Activated CD8-positive, alpha-beta memory T cell treated with anti-CD3 and anti-CD28 coated beads, Interleukin-2, amount 50 U/mL, for 24 hours (primary cell): ENCODE measurements around the gene KBTBD4.
"Not testable (repeated sequence)": the region's sequence is repeated elsewhere in the genome, so short reads cannot be mapped to it uniquely, and the experiment has no call there.

ENCODE experiments used
- DNase-seq: peaks from one replicate; pipeline ENCODE4 v3.0.0-alpha.2; 2020; ENCODE audit errors: extremely low read depth

The KBTBD4 gene

DNA sequence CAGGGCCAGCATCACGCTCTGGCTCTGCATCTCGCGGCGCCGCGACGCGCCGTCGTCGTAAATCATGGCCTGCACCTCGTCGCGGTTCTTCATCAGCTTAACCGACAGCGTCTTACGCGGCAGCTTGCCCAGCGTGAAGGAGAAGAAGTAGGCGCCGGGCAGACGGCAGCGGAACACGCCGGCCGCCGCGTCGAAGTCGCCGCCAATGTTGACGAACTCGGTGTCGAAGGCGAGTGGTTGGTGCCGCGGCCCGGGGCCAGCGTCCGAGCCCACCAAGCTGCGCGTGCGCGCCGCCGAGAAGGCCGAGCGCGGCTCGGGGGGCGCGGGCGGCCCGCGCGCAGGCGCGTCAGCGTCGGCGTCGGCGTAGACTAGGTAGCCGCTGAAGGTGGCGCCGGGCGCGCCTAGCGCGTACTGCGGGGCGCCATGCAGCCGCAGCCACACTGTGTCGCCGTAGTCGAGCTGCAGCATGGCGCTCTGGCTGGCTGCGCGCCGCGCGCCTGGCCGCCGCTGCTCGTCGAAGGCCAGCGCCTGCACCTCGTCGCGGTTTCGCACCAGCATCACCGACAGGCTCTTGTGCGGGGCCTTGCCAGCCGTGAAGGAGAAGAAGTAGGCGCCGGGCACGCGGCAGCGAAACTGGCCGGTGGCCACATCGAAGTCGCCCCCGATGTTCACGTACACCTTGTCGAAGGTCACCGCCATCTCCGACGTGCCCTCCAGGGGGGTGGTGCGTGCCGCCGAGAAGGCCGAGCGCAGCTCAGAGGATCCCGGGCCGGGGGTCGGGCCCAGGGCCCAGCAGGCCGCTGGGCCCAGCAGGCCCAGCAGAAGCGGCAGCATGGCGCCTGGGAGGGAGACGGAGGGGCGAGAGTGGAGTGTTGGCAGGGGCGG is 11.4 kb upstream of the KBTBD4 start:
- DNase-seq = no peak

DNA sequence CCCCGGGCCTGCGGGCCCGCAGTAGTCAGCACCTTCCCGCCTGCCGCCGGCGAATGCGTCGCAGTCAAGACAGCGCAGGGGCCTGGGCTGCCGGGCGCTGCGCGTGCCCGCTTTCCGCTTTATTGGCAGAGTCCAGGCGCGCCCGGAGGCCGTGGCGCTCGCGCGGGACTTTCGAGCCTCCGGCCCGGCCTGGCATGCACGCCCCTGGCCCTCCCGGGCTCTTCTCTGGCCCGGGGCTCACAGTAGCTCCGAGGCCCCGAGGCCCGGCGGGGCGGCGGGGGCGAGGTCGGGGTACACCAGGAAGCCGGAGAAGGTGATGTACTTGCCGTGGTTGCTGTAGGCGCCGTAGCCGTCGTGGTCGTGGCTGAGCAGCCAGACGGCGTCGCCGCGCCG is 10.8 kb upstream of the KBTBD4 start:
- no peak for DNase-seq

DNA sequence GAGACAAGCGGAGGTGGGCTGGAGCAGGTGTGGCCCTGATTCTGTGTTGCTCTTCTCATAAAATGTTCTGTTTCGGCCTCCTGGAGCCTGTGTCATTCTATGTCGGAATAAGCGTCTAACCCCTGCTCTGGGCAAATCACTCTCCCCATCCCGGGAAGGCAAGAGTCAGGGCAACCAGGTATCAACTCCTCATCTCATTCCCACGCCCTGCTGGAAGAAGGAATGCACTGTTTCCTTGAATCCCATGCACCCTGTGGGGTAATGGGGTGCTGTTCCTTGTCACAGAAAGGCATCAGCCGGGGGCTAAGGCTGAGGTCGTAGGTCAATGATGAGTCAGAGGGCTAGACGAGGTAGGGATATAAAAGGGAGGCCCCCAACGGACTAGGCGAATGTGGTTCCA is 10.3 kb upstream of the KBTBD4 start:
- no peak for DNase-seq

- DNase-seq = no peak
Observed at GRCh38 chr11:47587723-47588326, 9.1 kb upstream of the KBTBD4 start.

DNA sequence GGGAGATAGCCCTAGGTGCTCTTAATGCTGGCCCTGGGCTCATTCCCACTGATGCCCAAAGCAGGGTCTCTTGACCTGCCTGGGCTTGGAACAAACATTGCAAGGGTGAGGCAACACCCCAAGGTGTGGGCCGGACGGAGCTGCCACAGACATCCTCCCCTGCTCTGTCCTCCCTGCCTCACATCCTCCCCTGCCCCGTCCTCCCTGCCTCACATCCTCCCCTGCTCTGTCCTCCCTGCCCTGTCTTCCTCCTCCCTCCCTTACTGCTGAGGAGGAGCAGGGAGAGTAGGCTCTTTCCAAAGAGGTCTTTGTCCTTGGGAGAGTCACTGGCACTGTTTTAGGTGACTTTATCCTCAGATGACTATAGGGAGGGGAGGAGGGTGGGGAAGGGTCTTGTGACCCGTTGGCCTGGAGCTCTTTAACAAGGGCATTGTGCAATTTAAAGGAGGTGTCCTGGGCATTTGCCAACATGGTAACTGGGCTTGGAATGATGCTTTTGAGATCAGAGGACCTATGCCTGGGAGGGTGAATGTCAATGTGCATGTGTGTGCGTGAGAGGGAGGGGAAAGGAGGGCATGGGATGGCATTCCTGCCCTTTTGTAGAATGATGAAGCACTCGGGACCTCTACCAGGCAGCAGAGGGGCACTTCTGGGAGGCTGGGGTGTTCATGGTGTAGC is 8.4 kb upstream of the KBTBD4 start:
- DNase-seq = no peak

DNA sequence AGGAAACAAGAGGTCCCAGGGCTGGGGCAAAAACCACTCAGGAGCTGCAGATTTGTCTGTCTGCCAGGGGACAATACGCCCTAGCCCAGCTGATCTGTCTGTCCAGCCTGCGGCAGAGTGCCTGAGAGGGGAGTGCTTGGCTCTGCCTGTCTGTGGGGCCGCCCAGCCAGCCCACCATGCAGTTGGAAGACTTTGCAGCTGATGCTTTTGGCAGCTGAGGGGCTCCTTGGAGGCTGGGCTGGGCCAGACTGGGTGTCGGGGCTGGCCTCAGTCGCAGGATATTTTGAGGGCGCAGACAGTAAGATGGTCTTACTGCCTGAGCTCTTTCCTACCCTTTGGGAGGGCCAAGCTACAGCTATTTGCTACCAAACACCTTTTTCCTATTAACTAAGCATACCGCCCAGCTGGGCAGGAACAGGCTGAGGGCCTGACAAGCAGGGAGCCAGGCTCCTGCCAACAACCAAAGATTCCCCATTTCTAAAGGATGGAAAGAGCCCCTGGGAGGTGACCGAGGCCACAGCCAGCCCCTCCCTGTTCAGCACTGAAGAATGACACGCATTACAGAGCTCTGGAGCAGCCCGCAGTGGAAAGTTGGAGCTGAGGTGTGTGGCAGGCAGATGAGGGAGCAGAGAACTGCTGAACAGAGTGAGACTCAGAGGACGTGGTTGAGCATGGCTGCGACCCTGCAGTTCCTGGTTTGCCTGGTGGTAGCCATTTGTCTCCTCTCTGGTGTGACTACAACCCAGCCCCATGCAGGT is 7.5 kb upstream of the KBTBD4 start, which contains the start of gene FAM180B:
Gene FAM180B, plus strand, starts transcription at position 581 of the 758 bp plus-strand sequence. Its CDS starts 91 bp downstream, at position 672.
- no peak for DNase-seq

DNA sequence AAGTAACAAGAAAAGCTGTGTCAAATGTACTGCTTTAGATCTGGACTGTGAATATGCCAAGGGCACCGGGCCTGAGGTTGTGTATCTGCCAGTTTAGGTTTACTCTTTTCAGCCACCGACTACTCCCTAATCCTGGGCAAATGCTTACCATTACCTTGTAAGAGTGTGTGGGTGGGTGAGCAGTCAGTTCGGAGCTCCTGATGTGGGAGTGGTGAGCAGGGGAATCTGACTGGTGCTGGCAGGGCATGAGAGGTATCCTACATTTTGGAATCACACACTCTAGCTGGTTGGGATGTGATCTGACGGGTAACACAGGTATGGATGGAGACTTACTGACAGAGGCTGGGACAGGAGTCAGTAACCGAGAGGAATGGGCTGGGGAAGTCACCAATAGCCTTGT is 5.1 kb upstream of the KBTBD4 start:
- no peak for DNase-seq

DNA sequence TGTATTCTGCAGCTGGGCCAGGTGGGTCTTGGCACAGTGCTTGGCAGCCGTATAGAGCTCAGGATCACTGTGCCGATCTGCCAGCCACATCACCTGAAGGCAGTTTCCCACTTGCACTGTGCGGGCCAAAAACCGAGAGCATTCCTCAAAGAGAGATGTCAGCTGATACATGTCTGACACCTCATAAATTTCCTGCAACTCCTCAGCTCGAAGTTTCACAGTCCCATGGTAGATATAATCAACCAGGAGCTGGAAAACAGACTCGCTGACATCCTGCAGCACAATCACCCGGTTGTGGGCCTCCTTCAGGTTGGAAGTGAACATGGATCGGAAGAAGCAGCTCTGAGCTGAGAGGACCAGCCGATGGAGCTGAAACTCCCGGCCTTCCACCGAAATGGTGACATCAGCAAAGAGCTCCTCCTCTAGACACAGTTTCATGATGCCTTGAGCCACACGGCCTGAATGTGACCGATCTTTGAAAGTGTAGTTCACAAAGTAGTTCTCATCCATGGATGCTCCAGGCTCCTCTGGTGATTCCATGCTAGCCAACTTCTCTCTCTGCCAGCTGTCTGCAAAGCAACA is 1.2 kb downstream of the KBTBD4 start:
- no peak for DNase-seq

DNA sequence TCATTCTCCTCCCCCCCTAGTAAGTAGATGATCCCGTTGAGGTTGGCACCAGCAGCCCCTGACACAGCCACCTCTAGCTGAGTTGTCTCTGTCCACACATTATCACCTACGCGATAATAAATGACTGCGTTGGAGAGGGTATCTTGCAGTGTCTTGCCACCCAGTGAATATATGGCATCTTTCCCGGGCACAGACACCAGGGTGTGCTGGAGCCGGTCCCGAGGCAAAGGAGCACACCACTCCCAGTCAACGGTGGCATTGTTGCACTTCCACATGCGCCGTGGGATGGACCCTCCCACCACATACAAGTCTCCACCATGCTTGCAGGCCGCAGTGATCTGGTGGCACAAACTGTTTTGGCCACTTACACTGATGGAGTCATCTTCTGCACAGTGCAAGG is 5.4 kb downstream of the KBTBD4 start:
- no peak for DNase-seq

DNA sequence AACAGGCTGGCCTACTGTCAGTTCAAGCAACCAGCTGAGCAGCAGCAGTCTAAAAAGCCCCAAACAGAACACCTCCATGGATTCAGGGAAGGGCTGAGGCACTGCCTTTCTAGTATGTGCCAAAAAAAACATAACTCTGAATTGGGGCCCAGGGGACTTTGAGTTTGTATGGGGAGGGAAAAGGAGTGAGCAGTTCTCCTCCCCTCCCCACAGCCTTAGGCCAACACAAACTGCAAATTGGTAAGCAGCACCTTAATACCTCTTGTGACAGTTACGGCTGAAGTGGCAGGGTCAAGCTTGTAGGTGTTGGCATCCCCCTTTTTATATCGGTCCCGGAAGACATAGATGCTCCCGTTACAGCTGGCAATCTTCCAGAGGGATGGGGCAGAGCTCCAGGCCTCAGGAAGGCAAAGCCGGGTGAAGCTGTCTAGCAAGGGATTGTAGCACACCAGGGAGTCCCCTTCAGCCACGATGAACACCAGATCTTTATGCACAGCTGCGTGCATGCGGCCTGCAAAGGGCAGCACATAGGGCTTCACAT is 6.0 kb downstream of the KBTBD4 start:
- no peak for DNase-seq

DNA sequence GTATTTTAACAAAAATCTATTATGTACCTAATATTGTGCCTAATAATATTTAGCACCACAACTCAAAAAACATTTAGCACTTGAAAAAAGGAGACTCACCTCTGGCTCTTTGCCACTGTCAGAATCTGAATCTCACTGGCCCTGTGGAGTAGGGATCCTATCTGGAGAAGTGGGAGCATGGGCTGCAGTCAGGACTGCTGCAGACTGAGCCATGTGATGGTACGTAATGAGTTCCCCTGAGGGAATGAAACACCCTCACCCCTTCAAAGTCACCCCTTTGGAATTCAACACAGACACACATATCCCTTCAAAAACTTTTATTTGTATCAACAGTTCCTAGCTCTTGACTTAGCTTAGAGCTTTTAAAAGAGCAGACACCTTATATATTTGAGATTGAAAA is 6.9 kb downstream of the KBTBD4 start:
- DNase-seq = no peak

DNA sequence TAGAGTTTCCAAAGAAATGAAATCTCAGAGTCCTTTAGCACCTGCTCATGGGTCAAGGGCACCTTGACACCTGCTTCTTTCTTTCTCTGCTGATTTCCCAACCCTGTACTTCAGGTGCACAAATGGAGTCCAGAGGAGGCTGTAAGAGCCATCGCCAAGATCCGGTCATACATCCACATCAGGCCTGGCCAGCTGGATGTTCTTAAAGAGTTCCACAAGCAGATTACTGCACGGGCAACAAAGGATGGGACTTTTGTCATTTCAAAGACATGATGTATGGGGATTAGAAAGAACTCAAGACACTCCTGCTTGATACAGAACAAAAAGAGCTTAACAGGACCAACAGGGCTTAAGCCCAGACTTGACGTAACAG is 7.4 kb downstream of the KBTBD4 start:
- DNase-seq = no peak

DNA sequence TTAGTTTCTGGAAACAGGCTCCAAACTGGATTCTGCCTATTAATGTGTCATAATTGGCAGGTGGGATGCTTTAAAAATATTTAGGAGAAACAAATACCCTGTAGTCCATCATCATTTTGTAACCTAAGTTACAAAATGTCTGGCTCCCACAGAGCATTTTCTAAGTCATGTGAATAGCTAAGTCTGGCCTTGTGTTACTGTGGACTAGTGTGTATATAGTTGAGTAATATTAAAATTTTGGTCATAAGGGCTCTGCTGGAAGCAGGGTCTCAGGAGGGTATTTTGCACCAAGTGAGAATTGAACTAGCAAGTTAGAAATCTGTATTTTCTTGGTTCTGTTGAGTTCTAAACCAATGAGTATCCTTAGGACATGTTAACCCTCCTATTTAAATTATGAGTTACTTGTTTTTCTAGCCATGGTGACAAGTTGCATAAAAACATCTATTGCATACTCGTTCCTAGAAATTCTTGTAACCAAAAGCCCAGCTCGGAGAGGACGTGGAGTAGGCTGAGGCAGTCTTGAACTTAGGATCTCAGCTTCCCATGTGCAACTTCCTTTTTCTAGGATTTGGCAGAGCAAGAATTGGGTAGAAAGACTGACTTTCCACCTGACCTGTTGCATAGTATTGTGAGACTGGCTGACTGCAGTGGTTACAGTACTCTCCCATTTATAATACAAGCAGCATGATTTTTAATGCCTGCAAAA is 8.0 kb downstream of the KBTBD4 start:
- no peak for DNase-seq

GRCh38 chr11:47569646-47570045 is 9.1 kb downstream of the KBTBD4 start:
- no peak for DNase-seq

DNA sequence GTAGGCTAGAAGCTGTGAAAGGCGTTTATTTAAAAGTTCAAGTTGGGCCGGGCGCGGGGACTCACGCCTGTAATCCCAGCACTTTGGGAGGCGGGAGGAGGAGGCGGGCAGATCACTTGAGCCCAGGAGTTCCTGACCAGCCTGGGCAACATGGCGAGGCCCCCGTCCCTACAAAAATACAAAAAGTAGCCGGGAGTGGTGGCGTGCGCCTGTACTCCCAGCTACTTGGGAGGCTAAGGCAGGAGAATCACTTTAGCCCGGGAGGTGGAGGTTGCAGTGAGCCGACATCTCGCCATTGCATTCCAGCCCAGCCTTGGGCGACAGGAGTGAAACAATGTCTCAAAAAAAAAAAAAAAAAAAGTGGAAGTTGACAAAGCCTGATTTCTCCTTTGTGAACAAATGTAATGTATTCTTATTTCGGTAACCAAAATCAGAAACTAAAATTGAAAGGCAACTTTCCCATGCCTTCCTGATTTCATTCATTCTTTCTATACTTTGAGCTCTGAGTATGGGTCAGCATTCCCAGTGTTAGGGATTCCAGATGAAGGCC is 12.5 kb downstream of the KBTBD4 start:
- DNase-seq = no peak

DNA sequence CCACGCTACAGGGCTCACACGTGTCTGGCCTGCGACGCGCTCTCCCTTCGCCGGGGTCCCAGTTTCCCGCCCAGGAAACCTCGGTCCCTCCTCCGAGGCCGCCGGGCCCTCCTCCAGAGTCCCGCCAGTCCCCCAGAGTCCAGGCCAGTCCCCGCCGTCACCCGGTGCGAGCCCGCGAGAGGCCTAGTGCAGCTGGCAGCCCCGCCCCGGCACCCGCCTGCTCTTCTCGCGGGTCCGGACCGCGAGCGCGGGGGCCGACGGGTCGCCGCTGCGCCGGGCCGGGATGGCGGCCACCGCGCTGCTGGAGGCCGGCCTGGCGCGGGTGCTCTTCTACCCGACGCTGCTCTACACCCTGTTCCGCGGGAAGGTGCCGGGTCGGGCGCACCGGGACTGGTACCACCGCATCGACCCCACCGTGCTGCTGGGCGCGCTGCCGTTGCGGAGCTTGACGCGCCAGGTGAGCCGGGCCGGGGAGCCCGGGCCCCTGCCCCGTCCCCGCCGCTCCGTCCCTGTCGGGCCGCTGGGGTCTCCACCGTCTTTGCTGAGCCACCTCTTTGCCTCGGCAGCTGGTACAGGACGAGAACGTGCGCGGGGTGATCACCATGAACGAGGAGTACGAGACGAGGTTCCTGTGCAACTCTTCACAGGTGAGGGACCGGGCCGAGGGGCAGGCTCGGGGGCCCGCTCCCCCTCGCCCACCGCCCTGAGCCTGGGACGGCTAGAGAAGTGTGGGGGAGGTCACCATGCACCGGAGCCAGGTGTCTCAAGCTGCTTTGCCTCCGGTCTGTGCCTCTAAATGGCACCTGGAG is 13.2 kb downstream of the KBTBD4 start, which contains the start of gene PTPMT1:
Gene PTPMT1, plus strand, starts transcription at position 260 of the 809 bp plus-strand sequence. Its CDS starts 24 bp downstream, at position 284.
- no peak for DNase-seq

- no peak for DNase-seq
Observed at GRCh38 chr11:47564933-47565339, 13.8 kb downstream of the KBTBD4 start.

DNA sequence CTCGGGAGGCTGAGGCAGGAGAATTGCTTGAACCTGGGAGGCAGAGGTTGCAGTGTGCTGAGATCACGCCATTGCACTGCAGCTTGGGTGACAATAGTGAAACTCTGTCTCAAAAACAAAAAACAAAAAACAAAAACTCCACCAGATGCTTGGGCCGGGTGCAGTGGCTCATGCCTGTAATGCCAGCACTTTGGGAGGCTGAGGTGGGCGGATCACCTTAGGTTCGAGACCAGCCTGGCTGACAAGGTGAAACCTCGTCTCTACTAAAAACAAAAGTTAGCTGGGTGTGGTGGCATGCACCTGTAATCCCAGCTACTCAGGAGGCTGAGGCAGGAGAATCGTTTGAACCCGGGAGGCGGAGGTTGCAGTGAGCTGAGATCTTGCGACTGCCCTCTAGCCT is 14.4 kb downstream of the KBTBD4 start:
- DNase-seq = not testable (repeated sequence)

- DNase-seq = not testable (repeated sequence)
Observed at GRCh38 chr11:47562393-47562792, 16.4 kb downstream of the KBTBD4 start.
